ENCODE results near the gene ZFP1.
A peak's percentile ranks its signal among the peaks of the same experiment; 100 is the strongest.

The ZFP1 gene

DNA sequence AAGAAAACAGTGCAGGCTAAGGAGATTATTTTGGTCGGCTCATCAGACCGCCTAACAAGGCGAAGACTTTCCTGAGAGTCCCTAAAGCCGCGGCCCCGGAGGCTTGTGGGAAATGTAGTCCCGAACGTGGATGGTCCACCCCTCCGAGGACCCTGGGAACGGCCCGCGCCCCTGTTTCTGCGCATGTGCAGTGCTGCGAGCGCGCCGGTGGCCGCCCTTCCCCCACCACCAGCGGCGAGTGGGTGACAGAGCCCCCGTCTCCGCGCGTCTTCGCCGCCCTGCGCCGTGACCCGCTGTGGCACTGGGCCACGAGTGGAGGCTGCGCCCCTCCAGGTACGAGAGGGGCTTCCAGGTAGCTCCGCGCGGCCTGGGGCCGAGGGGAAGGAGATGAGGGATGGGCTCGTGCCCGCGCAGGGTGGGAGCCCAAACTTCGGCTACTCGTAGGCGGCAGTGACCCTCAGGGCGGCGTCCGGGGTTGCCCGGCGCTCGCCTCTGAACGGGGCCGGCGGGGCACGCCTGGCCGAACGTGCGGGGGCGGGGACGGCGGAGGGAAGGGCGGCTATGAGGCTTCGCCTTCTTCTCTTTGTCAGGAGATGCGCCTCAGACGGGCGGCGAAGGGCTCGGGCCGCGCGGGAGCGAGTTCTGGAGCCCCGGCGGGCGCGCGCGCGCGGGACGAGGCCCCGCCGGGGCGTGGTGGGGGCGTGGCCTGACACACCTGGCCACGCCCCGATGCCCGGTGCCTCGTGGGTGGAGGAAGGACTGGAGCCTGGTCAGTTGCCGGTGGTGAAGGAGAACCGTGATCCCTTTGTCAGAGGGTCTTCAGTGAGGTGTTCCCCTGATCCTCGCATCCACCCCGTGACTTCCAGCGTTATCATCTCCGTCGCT lies at the start of gene ZFP1:
Gene ZFP1 (plus strand): TSS at position 214 of the 885 bp plus-strand sequence. CDS start 4,428 bp downstream, outside the sequence.
- DNase-seq (ENCODE audit: low read depth in 2 of 2) = peak; percentile 89 to 92

DNA sequence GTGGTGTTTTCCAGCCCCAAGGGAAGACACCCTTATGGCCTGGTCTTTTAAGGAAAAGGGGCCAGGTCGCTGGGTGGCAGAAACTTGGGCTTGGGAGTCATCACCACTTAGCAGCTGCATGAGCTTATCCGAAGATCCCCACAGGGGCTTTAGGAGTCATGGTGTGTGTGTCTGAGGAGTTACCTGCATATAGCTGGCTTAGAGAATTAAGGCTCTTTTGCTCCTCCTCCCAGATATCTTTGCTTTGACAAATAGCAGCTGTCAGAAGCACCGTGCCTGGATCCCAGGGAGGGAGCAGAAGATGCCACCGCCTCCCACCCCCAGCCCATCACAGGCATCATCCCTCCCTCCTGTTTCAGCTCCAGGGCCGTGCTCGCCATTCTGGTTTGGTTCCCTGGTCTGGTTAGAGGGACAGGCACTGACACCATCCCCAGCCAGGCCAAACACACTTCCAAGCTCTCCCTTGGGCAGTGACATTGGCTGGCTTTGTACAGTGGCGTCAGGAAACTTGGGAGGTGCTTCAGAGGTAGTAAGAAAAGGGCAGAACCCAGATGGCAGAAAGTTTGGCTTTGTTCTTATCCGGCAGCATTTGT lies 49.2 kb upstream of the ZFP1 start:
- DNase-seq (ENCODE audit: low read depth in 2 of 2) = no peak

DNA sequence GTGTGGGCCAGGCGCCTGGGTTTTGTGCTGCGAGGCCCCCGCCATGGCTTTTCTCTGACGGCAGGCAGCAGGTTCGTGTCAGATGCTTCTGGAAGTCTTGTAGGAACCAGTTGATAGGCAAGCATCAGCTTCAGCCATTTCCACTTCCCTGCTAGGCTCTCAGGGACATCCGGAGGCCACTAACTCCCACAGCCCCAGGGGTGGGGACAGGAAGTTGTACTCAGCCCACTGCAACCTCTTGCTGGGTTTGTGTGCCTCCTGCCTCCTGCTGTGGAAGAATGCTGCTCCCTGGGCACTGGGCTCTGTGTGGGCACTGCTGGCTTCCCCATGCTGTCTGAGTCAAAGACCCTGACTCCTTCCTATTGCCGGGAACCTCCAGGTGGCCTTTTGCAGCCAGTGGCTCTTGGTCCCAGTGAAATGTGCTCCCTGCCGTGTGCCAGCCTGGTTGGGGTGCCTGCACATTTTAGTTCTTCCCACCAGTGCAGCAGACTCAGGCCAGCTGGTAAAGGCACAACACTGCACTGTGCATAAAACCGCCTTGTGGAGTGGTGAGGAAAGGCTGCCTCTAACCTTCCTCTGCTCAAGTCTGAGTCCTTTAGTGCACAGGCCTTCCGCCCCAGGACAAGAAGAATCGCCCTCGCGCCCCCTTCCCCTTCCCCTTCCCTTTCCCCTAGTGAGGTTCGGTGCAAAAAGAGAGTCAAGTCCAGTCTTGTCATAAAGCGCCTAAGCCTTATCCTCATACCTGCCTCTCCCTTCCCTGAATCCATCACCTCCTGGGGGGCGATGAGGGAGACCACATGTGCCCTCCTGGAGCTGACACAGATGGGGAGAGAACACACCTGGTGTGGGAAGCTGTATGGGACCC lies 48.4 kb upstream of the ZFP1 start:
- DNase-seq (ENCODE audit: low read depth in 2 of 2) = no peak

DNA sequence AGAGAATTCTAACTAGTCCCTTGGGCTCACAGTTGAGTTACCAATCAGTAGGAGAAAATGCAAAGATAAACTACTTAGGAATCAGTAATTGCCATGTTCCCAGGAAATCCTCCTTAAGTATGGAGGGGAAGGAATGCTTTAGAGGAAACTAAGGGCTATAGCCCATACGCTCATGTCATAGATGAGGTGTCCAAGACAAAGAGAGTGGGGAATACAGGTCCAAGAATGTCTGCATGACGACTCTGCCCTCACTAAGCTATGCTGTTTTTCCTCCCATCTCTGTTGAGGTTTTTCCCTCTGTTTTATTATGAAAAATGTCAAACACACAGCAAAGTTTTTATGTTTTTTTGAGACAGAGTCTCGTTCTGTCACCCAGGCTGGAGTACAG lies 47.7 kb upstream of the ZFP1 start:
- no peak for DNase-seq (ENCODE audit: low read depth in 2 of 2)

DNA sequence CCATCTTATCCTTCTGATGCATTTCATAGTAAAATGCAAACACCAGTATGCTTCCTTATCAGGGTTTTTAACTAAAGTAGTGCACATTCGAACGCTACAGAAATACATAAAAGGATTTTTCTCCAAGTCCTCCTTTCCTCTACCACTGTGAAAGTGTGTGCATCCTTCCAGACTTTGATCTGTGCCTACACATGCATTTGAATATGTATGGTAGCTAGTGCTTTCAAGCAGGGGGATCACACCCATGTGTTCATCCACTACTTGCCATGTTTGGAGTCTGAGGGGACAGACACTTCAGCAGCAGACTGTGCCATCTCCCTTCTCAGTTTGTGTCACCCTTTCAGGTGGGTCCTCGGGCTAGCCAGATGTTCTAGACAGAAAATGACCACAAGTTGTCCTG lies 46.7 kb upstream of the ZFP1 start:
- no peak for DNase-seq (ENCODE audit: low read depth in 2 of 2)

DNA sequence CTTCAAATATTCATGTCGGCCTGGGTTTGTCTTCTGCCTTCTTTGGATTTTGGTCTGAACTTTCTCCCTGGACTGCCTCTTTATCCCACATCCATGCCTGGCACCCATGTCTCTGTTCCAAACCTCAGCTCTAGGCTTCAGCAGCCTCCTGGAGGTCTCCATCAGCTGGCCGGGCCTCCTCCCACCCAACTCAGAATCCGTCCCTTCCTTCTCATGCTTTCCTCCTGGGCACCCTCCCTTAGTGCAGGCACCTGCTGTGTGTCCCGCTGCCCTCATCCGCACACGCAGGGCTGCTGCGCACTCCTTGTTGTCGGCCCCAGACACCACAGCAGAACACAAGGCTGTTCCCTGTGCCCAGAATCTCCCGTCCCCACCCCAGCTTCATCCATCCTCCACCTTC lies 45.7 kb upstream of the ZFP1 start:
- DNase-seq (ENCODE audit: low read depth in 2 of 2) = no peak

DNA sequence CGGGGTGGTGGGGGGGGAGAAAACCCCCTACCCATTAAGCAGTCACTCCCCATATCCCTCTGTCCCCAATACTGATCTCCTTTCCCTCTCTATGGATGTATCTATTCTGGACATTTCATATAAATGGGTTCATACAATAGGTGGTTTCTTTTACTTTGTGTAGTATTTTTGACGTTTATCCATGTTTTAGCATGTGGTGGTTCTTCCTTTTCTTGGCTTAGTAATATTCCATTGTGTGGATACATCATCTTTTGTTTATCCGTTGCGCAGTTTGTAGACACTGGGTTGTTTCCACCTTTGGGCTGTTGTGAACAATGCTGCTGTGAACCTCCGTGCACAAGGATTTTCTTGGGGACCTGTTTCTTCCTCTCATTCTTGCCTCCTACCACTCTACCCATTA lies 44.3 kb upstream of the ZFP1 start:
- DNase-seq (ENCODE audit: low read depth in 2 of 2) = no peak

DNA sequence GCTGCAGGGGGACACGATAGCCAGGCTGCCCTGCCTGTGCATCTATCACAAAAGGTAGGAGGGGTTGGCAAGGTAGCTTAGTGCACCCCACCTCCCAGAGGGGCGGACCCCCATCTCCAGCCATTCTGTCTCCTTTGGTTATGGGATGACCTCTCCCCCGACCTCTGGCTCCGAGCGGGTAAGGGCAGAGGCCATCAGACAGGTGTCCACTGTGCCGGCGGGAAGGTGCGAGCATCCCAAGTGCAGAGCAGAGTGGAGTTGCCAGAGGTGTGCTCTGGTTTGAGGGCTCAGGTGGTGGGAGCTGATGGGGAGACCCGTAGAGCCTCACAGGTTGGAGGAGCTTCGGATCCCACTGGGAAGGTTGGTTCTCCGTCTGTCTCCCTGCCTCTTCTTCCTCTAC lies 43.5 kb upstream of the ZFP1 start:
- no peak for DNase-seq (ENCODE audit: low read depth in 2 of 2)

DNA sequence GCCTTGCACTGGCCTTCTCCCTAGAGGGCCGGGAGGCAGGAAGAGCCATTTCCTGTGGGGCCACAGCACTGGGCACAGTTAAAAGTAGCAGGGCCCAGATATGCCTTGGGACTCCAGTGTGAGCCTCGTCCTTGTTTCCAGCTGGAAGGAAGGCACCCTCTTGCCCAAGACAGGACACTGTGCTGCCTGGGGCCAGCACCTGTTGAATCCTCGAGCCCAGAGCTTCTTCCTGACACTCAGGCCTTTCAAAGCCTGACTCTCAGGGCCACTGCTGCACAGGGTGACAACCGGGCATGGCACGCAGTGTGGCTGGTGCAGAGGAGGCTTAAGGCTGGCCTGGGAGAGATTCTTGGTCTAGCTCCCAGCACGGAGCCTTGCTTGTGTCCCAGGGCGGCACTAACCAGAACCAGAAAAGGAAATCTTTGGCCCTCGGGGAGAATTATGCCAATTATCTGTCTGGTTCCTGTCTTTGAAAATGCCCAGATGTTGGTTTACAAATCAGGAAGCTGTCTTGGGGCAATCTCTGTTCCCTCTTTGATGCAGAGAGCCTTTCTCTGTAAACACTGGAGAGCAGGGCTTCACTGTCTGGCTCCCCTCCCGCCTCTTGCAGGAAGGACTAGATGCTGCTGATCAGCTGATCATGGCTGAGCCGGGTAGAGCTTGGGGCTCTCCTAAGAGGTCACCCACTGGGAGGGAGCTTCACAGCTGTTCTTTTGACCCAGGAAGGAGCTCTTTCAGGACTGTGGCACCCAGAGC lies 42.8 kb upstream of the ZFP1 start:
- no peak for DNase-seq (ENCODE audit: low read depth in 2 of 2)

DNA sequence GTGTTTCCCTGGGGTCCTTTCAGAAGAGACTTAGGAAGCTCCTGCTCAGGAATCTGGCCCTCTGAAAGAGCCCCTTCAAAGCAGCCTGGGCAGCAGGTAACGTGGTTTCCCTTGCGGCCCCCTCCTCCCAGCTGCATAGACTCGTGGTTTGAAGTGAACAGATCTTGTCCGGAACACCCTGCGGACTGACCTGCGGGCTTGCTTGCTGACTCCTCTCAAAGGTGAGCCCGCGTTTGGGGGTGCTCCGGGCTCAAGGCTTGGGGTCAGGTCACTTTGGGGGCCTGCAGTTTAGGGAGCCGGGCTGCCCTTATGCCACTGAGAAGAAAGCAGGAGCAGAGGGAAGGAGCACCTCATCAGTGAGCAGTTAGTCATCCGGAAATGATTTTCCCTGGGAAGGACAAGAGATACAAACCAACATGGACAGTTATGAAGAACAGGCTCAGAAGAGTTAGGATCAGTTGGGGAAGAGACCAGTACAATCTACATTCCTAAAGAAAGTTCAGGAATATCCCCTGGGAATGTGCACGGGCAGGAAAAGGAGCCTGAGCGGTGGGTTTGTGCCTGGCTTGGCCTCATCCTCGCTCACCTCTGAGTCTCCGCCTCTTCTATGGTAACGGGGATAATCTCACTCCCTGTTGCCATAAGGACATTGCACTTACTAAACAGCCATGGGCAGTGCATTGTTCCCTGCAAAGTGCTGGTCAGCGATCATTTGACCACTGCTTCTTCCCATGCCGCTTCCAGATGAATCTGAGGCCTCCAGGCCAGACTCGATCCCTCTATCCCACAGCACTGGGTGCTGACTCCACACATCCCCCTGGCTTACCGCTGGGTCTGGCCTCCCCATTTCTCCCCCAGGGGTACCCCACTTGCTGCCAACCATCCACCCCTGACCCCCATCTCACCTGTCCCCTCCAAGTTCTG lies 41.7 kb upstream of the ZFP1 start:
- no peak for DNase-seq (ENCODE audit: low read depth in 2 of 2)

DNA sequence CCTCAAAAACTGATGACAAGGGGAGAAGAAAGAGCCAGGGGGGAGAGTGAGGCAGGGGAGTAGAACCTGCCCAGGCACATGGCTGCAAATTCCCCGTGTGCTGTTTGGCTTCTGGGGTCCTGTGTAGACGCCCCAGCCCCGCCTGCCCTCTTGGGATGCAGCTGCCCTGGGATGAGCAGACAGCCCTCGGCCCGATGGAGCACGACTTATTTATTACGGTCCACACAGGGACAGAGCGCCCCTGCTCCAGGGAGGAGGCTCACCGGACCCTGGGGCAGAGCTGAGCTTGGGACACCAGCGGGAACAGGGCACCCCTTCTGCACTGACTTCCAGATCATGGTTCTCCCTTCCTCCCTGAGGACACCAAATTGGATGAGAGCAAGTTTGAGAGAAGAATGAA lies 40.8 kb upstream of the ZFP1 start:
- DNase-seq (ENCODE audit: low read depth in 2 of 2) = no peak

DNA sequence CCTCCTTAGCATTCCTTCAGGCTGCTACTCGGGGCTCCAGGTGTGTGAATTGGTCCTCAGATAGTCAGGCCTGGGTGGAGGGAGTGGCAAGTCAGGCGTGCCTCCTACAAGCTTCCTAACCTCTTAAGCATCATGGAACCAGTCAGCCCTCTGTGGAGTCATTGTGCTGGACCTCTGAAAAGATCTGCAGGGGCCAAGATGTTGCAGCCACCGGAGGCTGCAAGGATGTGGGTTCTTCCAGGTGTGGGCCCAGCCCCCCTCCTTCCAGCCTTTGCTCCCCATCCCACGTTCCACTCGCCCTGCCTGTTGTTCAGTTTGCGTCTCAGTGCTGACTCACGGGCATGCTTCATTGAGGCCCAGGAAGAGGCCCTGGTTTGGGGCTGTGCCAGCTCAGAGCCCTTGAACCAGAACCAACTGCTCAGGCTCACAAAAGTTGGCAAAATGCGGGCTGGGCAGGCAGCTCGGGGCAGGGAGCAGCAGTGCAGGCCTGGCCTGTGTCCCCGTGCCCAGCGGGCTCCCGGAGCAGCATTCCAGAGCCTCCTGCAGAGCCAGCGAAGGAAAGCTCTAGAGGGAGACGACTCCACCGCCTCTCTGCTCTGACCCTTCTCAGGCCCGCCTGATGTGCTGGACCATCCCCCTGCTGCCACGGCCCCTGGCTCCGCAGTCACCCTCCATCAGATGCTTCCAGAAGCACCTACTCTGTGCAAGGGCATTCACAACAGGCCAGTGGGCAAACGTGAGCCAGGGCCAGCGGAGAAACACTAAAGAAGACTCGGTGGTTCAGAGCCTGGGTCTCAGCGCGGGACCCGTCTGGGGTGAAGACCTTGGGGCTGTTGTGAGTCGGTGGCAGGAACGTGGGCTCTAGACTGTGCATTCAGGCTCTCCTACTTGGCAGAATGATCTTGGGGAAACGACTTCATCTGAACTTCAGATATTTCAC lies 39.3 kb upstream of the ZFP1 start:
- peak; percentile 65 to 76 for DNase-seq (ENCODE audit: low read depth in 2 of 2)

DNA sequence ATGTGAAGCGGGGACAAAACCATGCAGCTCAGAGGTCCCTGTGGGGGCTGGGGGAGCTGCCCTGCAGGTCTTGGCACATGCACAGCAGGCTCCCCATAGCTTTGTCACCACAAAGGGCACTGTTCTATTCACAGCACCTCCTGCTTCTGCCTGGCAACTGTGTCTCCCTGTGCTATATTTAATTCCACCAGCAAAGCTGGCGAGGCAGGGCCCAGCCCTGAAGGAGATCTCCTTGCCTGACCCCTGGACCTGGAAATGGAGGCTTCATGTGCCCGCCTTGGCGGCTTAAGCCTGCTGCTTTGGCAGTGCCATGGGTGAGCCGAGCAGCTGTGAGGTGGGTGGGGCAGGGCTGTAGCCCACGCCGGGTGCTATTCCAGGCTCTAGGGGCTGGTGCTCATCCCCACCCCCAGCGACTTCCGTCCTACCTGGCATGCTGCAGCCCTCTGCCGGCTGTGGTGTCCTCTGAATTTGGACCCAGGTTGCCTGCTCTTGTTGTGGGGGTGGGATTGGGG lies 38.5 kb upstream of the ZFP1 start:
- DNase-seq (ENCODE audit: low read depth in 2 of 2) = no peak

DNA sequence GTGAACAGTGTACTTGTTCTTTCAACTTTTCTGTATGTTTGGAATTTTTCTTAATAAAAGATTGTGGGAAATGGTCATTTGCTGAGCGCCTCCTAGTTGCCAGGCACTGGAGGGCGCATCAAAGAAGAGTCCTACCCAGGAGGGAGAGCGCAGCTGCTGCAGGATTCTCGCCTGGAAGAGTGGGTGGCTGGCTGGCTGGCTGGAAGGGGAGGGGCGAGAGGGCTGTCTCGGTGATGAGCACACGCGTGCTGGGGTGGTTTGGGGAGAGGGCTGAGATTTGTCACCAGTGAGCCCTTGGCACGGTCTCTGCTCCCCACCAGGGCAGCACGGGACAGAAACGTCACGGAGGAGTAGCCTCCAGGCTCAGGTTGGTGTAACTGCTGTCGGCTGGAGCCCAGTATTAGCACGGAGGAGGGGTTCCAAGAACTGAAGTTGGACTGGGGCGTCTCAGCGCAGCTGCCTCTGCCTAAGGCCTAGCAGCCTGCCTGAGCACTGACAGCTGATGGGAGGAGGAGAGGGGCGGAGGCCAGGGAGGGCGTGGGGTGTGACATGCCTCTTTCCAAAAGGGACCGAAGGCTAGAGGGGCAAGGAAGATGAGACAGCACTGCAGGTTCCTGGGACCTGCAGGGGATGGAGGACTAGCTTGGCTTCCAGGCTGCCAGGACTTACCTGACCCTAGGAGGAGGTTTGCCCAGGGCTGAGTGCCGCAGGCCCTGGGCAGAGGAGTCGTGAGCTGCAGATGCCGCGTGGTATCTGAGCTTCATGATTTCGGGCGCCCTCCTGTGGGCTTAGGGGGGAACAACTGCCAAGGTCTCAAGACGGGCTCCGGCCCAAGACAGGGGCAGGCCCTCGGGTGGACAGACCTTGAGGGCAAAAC lies 37.4 kb upstream of the ZFP1 start:
- DNase-seq (ENCODE audit: low read depth in 2 of 2) = peak; percentile 73 to 79

DNA sequence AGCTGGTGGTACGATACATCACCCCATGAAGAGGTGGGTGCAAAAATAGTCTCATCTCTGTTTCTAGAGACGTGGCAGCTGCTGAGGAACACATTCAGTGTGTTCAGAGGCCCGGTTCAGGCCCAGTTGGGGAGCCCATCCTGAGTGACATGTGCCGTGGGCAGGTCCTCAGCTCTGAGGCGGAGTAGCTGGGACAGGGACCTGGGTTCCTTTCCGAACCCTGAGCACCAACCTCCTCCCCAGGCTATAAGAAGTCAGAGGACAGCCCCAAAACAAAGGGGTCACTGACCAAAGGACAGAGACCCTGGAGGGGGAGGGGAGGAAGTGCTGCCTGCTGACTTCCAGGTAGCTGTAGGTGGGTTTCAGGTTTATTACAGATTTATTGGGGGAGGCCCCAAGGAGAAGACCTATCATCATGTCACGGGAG lies 36.8 kb upstream of the ZFP1 start:
- DNase-seq (ENCODE audit: low read depth in 2 of 2) = no peak

DNA sequence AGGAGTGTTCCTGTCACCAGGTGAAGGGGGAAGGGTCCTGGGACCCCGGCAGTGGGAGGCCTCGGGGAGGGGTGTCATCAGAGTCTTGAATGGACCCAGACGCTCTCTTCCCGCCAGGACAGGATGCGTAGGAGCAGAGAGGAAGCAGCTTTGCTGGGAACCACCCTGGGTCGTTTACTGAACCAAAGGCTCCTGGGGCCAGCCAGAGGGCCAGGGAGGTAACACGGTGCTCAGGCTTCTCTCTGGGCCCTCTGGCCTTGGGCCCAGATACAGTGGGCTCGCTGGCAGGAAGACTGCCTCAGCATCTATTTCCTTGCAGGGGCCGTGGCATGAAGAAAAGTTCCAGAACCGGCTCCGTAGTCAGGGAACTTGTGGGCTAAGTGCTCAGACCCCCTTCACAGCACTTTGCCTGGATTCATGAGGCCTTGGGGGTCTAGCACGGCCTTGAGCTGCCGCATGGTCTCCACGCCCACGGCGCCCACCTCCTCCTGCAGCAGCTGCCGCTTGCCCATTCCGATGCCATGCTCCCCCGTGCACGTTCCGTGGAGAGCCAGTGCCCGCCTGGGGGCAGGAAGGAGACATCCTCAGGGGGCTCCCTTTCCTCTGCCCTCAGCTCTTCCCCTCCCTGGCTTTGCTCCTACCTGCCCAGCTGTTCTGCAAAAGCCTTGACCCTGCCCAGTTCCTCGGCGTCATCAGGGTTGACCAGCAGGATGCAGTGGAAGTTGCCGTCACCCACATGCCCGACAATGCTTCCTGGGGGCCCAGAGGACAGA lies 36.2 kb upstream of the ZFP1 start:
- DNase-seq (ENCODE audit: low read depth in 2 of 2) = no peak

DNA sequence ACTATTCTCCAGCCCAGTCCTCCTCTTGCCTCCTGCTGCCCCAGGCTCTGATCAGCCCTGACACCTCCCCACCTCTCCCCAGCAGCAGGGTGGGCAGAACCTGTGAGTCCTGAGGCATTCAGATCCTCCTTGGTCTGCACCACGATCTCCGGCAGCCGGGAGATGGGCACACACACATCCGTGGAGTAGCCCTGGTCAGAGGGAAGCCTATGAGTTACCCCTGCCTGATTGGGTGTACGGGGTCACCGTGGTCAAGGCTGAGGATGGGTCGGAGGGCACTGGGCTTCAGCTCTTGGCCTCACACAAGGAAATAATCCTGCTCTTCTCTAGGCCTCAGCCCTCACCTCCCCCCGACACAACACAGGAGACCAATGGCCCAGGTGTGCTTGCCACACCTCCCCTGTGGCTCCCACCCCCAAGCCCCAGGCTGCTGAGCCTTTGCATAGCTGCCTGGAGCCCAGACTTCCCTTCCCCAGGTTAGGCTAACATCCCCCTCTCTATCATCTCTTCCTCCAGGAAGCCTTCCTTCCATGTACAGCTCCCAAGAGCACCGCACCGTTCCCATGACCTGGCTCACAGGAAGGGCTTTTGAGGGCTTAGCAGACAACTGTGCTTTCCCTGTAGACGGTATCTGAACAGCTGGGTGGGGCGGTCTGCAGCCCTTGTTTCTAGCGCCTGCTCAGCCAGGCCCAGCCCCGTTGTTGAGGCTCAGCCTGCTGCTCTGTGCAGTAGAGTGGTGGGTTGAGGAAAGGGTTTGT lies 35.4 kb upstream of the ZFP1 start:
- DNase-seq (ENCODE audit: low read depth in 2 of 2) = no peak

All from activated CD4-positive, alpha-beta T cell treated with anti-CD3 and anti-CD28 coated beads for 24 hours (primary cell).